Heart left ventricle (tissue), 16 donors: ENCODE data around the gene CCDC154. TPM values are rescaled to one million over a fixed set of nuclear protein-coding genes. Genes with fewer than 3 reads are reported as not detected.
"Not testable (repeated sequence)": the region's sequence is repeated elsewhere in the genome, so short reads cannot be mapped to it uniquely, and the experiment has no call there.

Experiments
- ATAC-seq, 4 donors: fragments of 200-7000 bp; cut with Tn5 transposase; one replicate each; pipeline ENCODE4 v1.9.1; 2020 to 2022; ENCODE audit warnings: moderate library complexity in 4 of 4, mild to moderate bottlenecking in 3 of 4, moderate number of reproducible peaks in 1 of 4
- DNase-seq, 5 donors: peaks; one replicate each; pipeline ENCODE4 v3.0.0-alpha.2; 2020
- H3K27ac ChIP-seq, 12 donors: fragments of 200-600 bp; sonication (generic) in 4 of 12; one replicate each; pipeline versions ENCODE4 v1.5.0 to v1.8.0; 2016 to 2022; ENCODE audit warnings: mild to moderate bottlenecking in 2 of 12
- H3K27me3 ChIP-seq, 9 donors: fragments of 200-600 bp; sonication (generic) in 2 of 9; one replicate each; pipeline versions ENCODE4 v1.5.1 to v1.8.0; 2016 to 2022; ENCODE audit warnings: mild to moderate bottlenecking in 3 of 9
- H3K36me3 ChIP-seq, 9 donors: fragments of 200-600 bp; sonication (generic) in 2 of 9; one replicate each; pipeline versions ENCODE4 v1.5.0 to v1.8.0; 2018 to 2022; ENCODE audit warnings: mild to moderate bottlenecking in 2 of 9
- H3K4me1 ChIP-seq, 12 donors: fragments of 200-600 bp; sonication (generic) in 4 of 12; one replicate each; pipeline versions ENCODE4 v1.5.0 to v1.8.0; 2016 to 2022; ENCODE audit warnings: mild to moderate bottlenecking in 3 of 12
- H3K4me3 ChIP-seq, 12 donors: fragments of 200-600 bp; sonication (generic) in 4 of 12; one replicate each; pipeline versions ENCODE4 v1.5.0 to v1.8.0; 2017 to 2022; ENCODE audit warnings: mild to moderate bottlenecking in 9 of 12, moderate library complexity in 4 of 12
- H3K9me3 ChIP-seq, 12 donors: fragments of 200-600 bp; sonication (generic) in 4 of 12; one replicate each; pipeline versions ENCODE4 v1.5.0 to v1.8.0; 2016 to 2022; ENCODE audit warnings: mild to moderate bottlenecking in 1 of 12
- POLR2A ChIP-seq, 2 donors: fragments of 450-650 bp; IDR thresholded peaks; one replicate each; pipeline ENCODE4 v1.6.1; 2017; ENCODE audit warnings: antibody characterized with exemption in 2 of 2, mild to moderate bottlenecking in 2 of 2, moderate library complexity in 2 of 2
- WGBS, 4 donors: extraction: QIAGEN DNeasy Blood & Tissue Kit in 2 of 4; methylation state at CpG; one replicate each; pipeline versions ENCODE4 v1.1.5 to v1.1.7; 2013 to 2018; 5-methylcytosine and 5-hydroxymethylcytosine counted together
- intact Hi-C, 10 donors: fragments of 100-400 bp; cut with DNase I; formaldehyde crosslinking; loops; one replicate each; pipeline versions ENCODE4 v1.11.1 to v1.14.2; 2022
- polyA plus RNA-seq, 2 donors: library from polyadenylated mRNA; stranded (reverse); fragments of 200-250 nt; gene quantifications; one replicate each; pipeline ENCODE4 v1.2.3, GENCODE V29; 2013
- total RNA-seq, 9 donors: library from RNA; depleted of rRNA in 2 of 9; stranded (reverse); fragments of >200 nt in 2 of 9; fragmentation: NEBNext Ultra II Directional in 3 of 9; extraction: Animal tissue kit (Norgen Biotek cat#: 25700) in 3 of 9; gene quantifications; one replicate each; pipeline versions ENCODE4 v1.1.0 to v1.2.4, GENCODE V29; 2016 to 2023
- TF ChIP-seq, protein P1 (sequence below), 12 donors: fragments of 200-600 bp; sonication (generic) in 4 of 12; IDR thresholded peaks; one replicate each; pipeline versions ENCODE4 v1.5.0 to v1.8.0; 2018 to 2022; ENCODE audit warnings: antibody characterized with exemption in 12 of 12, mild to moderate bottlenecking in 5 of 12
- donor health status: ischemic (EF 13 %, LVEDD 7.1; RV severe dilation, severe dysfunction).
- donor health status: healthy with polysubstance abuse.
- donor health status: DM: no; HTN: yes; CAD: no.
- donor health status: DM: no; HTN: no; CAD: no.
- donor health status: ischemic (EF 25% LVEDD 6.9; RV normal size, moderate dysfunction).
- donor health status: ischemic (EF 25% LVEDD 5.7; RV mildly dilated, moderate dysfunction).
- donor health status: healthy.
- donor health status: DM: yes; HTN: yes; CAD: no.
- donor health status: ischemic (EF 35%, LVEDD 5.7; RV mildly dilated, moderate dysfunction).
- donor health status: nonischemic (EF 11% LVEDD 7.7; RV severe dilation, severe dysfunction).
- donor health status: DM: yes; HTN: yes; CAD: no.
- donor health status: PGD.
- donor health status: ischemic (EF 29% LVEDD 5.4; RV normal size, mild dysfunction).
- donor health status: nonischemic (EF 23%, LVEDD 6.1; RV moderate dilation, normal function).

Gene CCDC154
- total and polyA plus RNA-seq, 11 donors = 0.14 to 1.5 (median 0.68) TPM; not detected in 2

DNA sequence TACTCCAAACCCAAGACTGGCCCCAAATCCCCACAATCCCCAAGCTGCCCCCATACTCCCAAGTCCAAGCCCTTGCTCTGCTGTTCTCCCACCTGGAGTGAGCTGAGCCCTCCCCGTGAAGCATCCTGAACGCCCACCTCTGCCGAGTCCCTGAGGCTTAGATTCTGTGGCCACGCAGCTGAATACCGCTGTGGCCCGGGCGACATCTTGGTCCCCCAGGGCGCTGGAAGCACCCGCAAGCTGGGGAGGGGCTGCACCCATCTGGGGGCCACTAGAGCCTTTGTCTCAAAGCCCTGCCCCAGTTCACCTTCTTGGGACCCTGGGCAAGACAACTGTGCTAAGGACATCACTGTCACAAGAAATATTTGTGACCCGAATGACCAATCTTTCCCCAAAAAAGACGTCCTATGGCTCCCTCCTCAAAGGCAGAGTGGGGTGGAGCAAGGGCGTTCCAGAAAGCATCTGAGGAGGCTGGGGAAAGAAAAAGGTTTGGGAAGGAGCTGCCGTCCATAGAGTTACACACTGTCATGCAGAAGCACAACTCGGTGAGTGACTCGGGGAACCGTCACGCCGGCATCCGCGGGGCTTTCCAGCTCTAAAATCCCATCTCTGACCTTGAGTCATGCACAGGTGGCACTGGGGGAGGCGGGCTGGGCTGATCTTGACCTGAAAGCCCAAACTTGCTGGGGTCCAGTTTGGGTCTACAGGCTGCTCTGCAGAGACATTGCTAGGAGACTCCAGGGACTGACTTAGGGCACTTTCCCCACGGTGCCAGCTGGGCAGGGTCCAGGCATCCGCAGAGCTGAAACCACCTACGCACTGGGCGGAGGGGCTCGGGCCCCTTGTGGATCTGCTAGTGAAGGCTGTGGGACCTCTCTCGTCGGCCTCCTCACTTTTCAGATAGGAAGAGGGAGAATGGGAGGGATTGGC, 37.8 kb upstream of the CCDC154 start:
- H3K4me1 ChIP-seq = peaks cover 0 to 6% (median 0%) of the 10 kb centered on the region in 12 donors
- no peak for TF ChIP-seq POLR2A (IDR thresholded peaks at IDR 0.05)
- TF ChIP-seq, protein P1, sequence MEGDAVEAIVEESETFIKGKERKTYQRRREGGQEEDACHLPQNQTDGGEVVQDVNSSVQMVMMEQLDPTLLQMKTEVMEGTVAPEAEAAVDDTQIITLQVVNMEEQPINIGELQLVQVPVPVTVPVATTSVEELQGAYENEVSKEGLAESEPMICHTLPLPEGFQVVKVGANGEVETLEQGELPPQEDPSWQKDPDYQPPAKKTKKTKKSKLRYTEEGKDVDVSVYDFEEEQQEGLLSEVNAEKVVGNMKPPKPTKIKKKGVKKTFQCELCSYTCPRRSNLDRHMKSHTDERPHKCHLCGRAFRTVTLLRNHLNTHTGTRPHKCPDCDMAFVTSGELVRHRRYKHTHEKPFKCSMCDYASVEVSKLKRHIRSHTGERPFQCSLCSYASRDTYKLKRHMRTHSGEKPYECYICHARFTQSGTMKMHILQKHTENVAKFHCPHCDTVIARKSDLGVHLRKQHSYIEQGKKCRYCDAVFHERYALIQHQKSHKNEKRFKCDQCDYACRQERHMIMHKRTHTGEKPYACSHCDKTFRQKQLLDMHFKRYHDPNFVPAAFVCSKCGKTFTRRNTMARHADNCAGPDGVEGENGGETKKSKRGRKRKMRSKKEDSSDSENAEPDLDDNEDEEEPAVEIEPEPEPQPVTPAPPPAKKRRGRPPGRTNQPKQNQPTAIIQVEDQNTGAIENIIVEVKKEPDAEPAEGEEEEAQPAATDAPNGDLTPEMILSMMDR (IDR thresholded peaks at IDR 0.05) = no peak
- H3K27me3 ChIP-seq = no peaks in the 10 kb centered on the region
- intact Hi-C loops = no loop called here
- no peaks in the 10 kb centered on the region for H3K36me3 ChIP-seq
- no peaks in the 10 kb centered on the region for H3K9me3 ChIP-seq
- ATAC-seq (no peak), DNase-seq (no peak)
- WGBS, 4 donors = 80 to 84% (median 83%) methylated on average over 21 to 28 of the region's 28 CpGs
- no peak overlapping the region for H3K27ac ChIP-seq
- H3K4me3 ChIP-seq = no peak overlapping the region

DNA sequence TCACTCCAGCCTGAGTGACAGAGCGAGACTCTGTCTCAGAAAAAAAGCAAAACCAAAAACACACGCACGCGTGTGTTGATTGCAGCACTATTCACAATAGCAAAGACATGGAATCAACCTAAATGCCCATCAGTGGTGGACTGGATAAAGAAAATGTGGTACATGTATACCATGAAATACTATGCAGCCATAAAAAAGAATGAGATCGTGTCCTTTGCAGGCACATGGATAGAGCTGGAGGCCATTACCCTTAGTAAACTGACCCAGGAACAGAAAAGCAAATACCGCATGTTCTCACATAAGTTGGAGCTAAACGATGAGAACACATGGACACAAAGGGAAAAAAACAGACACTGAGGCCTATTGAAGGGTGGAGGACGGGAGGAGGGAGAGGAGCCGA, 34.6 kb upstream of the CCDC154 start:
- H3K9me3 ChIP-seq, ATAC-seq, H3K27ac ChIP-seq, DNase-seq, H3K36me3 ChIP-seq, H3K4me3 ChIP-seq, H3K27me3 ChIP-seq: not testable (repeated sequence)
- 94 to 97% (median 96%) methylated on average over 9 of the region's 9 CpGs for WGBS, 4 donors
- intact Hi-C loops = loop anchor here in 1 of 10 donors (5.0 kb wide), 1 partner anchor 228 kb away; the partner anchor contains the start of gene MAPK8IP3
- H3K4me1 ChIP-seq = peaks cover 0 to 16% (median 9%) of the 10 kb centered on the region in 12 donors

DNA sequence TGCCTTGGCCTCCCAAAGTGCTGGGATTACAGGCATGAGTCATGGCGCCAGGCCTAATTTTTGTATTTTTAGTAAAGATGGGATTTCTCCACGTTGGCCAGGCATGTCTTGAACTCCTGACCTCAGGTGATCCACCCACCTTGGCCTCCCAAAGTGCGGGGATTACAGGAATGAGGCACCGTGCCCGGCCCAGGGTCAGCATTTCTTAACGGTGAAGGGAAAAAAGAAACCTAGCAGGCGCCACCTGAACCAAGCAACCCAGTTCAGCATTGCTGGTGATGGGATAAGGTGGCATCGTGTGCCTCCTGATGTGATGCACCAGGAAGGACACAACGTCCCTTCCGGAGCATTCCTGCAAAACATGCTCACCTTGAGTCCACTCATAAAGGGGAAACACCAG, 32.7 kb upstream of the CCDC154 start:
- 91 to 96% (median 93%) methylated on average over 10 of the region's 10 CpGs for WGBS, 4 donors
- Histone ChIP-seq H3K27ac (no peak overlapping the region), H3K27me3 (no peaks in the 10 kb centered on the region), H3K4me3 (no peak overlapping the region), H3K4me1 (peaks cover 0 to 31% (median 16%) of the 10 kb centered on the region in 12 donors), H3K36me3 (no peaks in the 10 kb centered on the region), H3K9me3 (no peaks in the 10 kb centered on the region)
- TF ChIP-seq POLR2A (IDR thresholded peaks at IDR 0.05) = no peak
- TF ChIP-seq, protein P1 (IDR thresholded peaks at IDR 0.05) = no peak
- DNase-seq = no peak
- intact Hi-C loops = loop anchor here in 1 of 10 donors (5.0 kb wide), 1 partner anchor 230 kb away; the partner anchor contains the start of gene MAPK8IP3
- ATAC-seq = no peak

DNA sequence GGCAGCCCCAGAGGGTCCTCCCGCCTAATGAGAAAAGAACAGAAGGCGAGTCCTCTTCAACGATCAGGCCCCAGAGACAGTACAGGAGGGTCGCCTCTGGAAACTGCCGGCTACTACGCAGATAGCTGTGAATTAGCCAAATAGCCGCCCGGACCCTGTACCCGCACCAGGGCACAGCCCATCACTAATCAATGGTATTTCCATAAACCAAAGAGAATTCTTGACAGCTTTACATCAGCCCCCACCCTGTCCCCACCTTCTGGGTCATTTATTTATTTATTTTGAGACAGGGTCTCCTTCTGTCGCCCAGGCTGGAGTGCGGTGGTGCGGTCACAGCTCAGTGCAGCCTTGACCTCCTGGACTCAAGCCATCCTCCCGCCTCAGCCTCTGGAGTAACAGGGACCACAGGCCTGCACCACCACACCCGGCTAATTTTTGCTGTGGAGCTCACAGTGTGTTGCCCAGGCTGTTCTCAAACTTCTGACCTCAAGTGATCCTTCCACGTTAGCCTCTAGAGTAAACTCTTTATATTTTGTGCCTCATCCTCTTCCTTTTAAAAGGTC, 31.3 kb upstream of the CCDC154 start:
- 64 to 70% (median 67%) methylated on average over 15 of the region's 15 CpGs for WGBS, 4 donors
- no peak for ATAC-seq
- H3K27me3 ChIP-seq = no peaks in the 10 kb centered on the region
- peak overlapping the region; percentile 79 to 98 (median 92) for H3K27ac ChIP-seq
- peak in 1 of 5 donors; percentile 54 for DNase-seq
- intact Hi-C loops = loop anchor here in 2 of 10 donors (2.0 to 5.0 kb wide), 2 partner anchors 17 to 232 kb away; partner anchors contain the start of genes MAPK8IP3 (in 1 of the 2) and TELO2 (in 1 of the 2)
- H3K9me3 ChIP-seq = no peaks in the 10 kb centered on the region
- H3K4me3 ChIP-seq = peak overlapping the region; percentile 68 to 99 (median 87)
- H3K36me3 ChIP-seq = no peaks in the 10 kb centered on the region
- H3K4me1 ChIP-seq = peaks cover 0 to 45% (median 19%) of the 10 kb centered on the region in 12 donors
- no peak for TF ChIP-seq POLR2A (IDR thresholded peaks at IDR 0.05)
- TF ChIP-seq, protein P1 (IDR thresholded peaks at IDR 0.05) = no peak
